HCEC 1CT (cell line): ENCODE results near the gene CTNNBL1.
A peak's percentile ranks its signal among the peaks of the same experiment; 100 is the strongest.

Experiments used
- DNase-seq: peaks from one replicate; pipeline ENCODE4 v3.0.0-alpha.2; 2017

CTNNBL1 gene

GRCh38 chr20:37748015-37748414 is 54.2 kb downstream of the CTNNBL1 start:
- DNase-seq: no peak

GRCh38 chr20:37749218-37749617 is 55.4 kb downstream of the CTNNBL1 start:
- no peak for DNase-seq

- no peak for DNase-seq
These were observed 56.0 kb downstream of the CTNNBL1 start for GRCh38 chr20:37749620-37750403.

- no peak for DNase-seq
These were observed 61.8 kb downstream of the CTNNBL1 start for GRCh38 chr20:37755665-37756064.

GRCh38 chr20:37756234-37756633 is 62.4 kb downstream of the CTNNBL1 start:
- no peak for DNase-seq

- no peak for DNase-seq
These were observed 63.7 kb downstream of the CTNNBL1 start for GRCh38 chr20:37757550-37757949.

GRCh38 chr20:37758332-37758731 is 64.5 kb downstream of the CTNNBL1 start:
- no peak for DNase-seq

GRCh38 chr20:37759052-37759553 is 65.3 kb downstream of the CTNNBL1 start:
- DNase-seq: no peak

GRCh38 chr20:37759761-37760209 is 66.0 kb downstream of the CTNNBL1 start:
- no peak for DNase-seq

GRCh38 chr20:37760322-37760721 is 66.5 kb downstream of the CTNNBL1 start:
- no peak for DNase-seq

GRCh38 chr20:37762716-37763485 is 69.1 kb downstream of the CTNNBL1 start:
- DNase-seq: no peak

GRCh38 chr20:37764333-37764935 is 70.6 kb downstream of the CTNNBL1 start:
- no peak for DNase-seq

GRCh38 chr20:37770908-37771307 is 77.1 kb downstream of the CTNNBL1 start:
- no peak for DNase-seq

- no peak for DNase-seq
These were observed 79.5 kb downstream of the CTNNBL1 start for GRCh38 chr20:37773291-37773826.

- DNase-seq: no peak
These were observed 80.3 kb downstream of the CTNNBL1 start for GRCh38 chr20:37774156-37774555.

GRCh38 chr20:37775200-37775599 is 81.4 kb downstream of the CTNNBL1 start:
- no peak for DNase-seq

GRCh38 chr20:37776049-37776448 is 82.2 kb downstream of the CTNNBL1 start:
- no peak for DNase-seq

GRCh38 chr20:37776526-37776925 is 82.7 kb downstream of the CTNNBL1 start:
- DNase-seq: no peak

GRCh38 chr20:37777012-37777950 is 83.5 kb downstream of the CTNNBL1 start:
- no peak for DNase-seq

- no peak for DNase-seq
These were observed 84.3 kb downstream of the CTNNBL1 start for GRCh38 chr20:37777988-37778659.

GRCh38 chr20:37781626-37782025 is 87.8 kb downstream of the CTNNBL1 start:
- DNase-seq: peak; percentile 54
